WI38 (cell line): ENCODE data around the gene KAZALD1.

ENCODE experiments used
- H3K4me3 ChIP-seq: 2 replicates; pipeline ENCODE4 v1.5.1; 2011; ENCODE audit warnings: low read depth, mild to moderate bottlenecking, control low read depth, low read length
- CTCF ChIP-seq: IDR thresholded peaks from 2 replicates; pipeline ENCODE4 v1.5.1; 2012; ENCODE audit warnings: low read depth, mild to moderate bottlenecking, control low read depth, low read length

The KAZALD1 gene

DNA sequence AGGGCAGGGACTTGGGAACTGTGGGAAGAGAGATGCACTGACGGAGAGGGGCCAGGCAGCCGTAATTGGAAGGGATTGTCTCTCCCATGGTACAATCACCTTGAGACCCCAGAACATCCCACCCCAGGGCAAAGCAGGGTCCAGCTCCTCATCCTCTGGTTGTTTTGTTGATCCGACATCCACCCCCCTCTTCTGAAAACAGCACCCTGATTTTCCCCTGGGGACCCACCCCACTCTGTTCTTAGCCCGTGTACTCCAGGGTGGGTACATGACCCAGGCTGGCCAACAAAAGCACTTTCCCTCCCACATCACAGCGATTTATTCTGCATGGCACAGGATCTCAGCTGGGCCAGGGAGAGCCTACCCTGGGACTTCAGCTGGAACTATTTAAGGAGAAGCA, 45.0 kb upstream of the KAZALD1 start:
- no peak for TF ChIP-seq CTCF
- H3K4me3 ChIP-seq = no peak overlapping the region

DNA sequence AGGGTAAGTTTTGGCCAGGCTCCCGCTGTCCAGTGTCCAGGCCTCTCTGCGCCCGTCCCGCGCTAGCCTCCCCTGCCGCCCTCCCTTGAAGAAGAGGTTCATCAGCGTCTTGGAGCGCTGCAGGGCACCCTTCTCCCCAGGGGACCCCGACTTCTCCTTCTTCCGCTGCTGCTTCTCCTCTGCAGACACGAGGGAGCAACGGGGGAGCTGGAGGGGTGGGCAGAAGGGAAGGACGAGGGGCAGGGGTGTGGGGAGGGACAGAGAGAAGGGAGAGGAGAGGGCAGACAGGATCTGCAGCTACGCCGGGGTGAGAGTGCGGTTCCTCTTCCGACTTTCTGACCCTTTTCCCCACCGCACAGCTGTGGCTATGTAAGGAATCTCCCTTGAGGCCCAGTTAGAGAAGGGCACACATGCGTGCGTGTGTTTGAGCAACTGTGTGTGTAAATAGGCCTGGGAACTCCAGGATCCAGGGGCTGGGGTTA, 43.6 kb upstream of the KAZALD1 start:
- H3K4me3 ChIP-seq = no peak overlapping the region
- no peak for TF ChIP-seq CTCF

GRCh38 chr10:101018600-101019439, 43.0 kb upstream of the KAZALD1 start:
- no peak overlapping the region for H3K4me3 ChIP-seq
- peak; percentile 75 for TF ChIP-seq CTCF

DNA sequence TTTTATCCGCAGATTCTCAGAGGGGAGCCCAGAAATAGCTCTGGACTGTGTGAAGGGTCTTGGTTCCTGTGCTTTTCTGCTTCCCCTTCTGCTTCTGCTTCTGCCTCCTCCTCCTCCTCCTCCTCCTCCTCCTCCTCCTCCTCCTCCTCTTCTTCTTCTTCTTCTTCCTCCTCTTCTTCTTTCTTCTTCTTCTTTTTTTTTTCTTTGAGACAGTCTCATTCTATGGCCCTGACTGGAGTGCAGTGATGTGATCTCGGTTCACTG, 42.4 kb upstream of the KAZALD1 start:
- H3K4me3 ChIP-seq = no peak overlapping the region
- TF ChIP-seq CTCF = no peak

- no peak for TF ChIP-seq CTCF
- no peak overlapping the region for H3K4me3 ChIP-seq
Measured at GRCh38 chr10:101020427-101021075, 41.2 kb upstream of the KAZALD1 start.

- no peak for TF ChIP-seq CTCF
- no peak overlapping the region for H3K4me3 ChIP-seq
Measured at GRCh38 chr10:101021239-101021638, 40.5 kb upstream of the KAZALD1 start.

DNA sequence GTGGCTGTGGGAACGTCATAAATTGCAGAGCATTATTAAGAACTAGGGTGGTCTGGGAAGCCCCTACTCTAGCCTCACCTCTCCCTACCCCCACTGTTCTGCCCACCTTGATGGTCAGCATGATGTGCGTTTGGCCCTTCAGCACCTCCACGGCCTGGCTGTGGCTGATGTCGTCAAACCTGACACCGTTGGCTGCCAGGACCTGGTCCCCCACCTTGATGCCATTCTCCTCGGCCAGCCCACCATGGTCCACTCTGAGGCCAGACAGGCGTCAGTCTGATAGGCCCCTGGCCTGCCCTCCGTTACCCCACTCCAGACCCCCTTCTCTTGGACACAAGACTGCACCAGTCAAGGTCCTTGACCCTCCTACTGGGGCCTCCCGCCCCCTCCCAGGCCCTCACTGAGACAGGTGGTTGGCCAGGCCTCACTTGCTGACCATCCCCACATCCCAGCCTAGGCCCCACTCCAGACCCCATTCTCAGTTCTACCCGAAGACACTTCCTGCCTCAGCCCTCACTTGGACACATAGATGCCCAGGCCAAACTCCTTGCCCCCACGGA, 40.0 kb upstream of the KAZALD1 start:
- no peak overlapping the region for H3K4me3 ChIP-seq
- TF ChIP-seq CTCF = no peak
